OCI-LY3 (cell line): ENCODE measurements around the gene AKNA.

Experiments used
- CTCF ChIP-seq: fragments of 200-600, 300-600 bp; sonication (generic); IDR thresholded peaks from 2 replicates; pipeline ENCODE4 v1.5.1; 2014; ENCODE audit warnings: antibody characterized with exemption, low read length, low read depth
- EZH2phosphoT487 ChIP-seq: fragments of 200-600 bp; shearing (Covaris generic); IDR thresholded peaks from 2 replicates; pipeline ENCODE4 v1.6.1; 2018; ENCODE audit warnings: antibody characterized with exemption, mixed run types, low read depth

DNA sequence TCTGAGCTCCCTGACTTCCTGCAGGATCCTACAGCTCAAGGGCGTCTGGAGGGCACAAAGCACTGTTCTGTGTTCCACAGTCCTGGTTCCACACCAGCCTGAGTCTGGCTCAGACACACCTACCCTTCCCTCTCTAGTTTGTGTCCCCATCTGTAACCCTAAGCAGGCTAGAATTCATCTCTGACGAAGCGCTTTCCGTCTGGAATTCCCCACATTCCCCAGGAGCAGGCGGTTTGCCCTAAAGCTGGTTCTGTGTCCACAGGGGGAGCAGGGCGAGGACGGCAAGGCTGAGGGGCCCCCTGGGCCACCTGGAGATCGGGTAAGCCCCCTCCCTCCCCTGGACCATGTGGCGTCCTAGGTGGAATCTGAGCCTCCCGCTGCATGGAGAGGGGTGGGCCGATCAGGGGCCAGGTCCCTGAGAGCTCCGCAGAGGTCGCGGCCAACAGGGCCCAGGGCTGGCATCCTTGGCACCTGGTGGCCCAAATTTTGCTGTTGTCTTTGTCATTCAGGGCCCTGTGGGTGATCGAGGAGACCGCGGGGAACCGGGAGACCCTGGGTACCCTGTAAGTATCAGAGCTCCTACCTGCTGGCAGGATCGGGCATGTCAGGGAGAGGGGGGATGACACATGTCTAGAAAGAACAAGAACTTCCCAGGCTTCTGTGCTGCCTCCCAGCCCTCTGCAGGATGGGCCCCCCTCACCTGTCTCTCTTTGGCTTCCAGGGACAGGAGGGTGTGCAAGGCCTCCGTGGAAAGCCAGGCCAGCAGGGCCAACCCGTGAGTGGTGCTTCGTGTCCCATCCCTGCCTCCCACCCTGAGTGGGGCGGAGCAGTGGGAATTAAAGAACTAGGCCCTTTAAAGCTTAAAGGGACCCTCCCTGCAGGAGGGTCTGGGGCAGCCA is 99.3 kb downstream of the AKNA start:
- TF ChIP-seq CTCF: no peak
- TF ChIP-seq EZH2phosphoT487: no peak
